ENCODE results near the gene FILIP1.

The FILIP1 gene

GRCh38 chr6:75337835-75338580, 155.6 kb downstream of the FILIP1 start:
- TF ChIP-seq CTCF (IDR thresholded peaks at IDR 0.05; ENCODE audit: low read depth, low read length): no peak
- no peak overlapping the region for H3K4me3 ChIP-seq (ENCODE audit: low read depth, low read length)

GRCh38 chr6:75334266-75335040, 159.1 kb downstream of the FILIP1 start:
- H3K4me3 ChIP-seq (ENCODE audit: low read depth, low read length): peak overlapping the region; percentile 30
- no peak for TF ChIP-seq CTCF (IDR thresholded peaks at IDR 0.05; ENCODE audit: low read depth, low read length)

- TF ChIP-seq CTCF (IDR thresholded peaks at IDR 0.05; ENCODE audit: low read depth, low read length): no peak
- H3K4me3 ChIP-seq (ENCODE audit: low read depth, low read length): no peak overlapping the region
These were observed 159.9 kb downstream of the FILIP1 start for GRCh38 chr6:75333676-75334200.

GRCh38 chr6:75331151-75331550, 162.4 kb downstream of the FILIP1 start:
- TF ChIP-seq CTCF (IDR thresholded peaks at IDR 0.05; ENCODE audit: low read depth, low read length): no peak
- no peak overlapping the region for H3K4me3 ChIP-seq (ENCODE audit: low read depth, low read length)

GRCh38 chr6:75329703-75330102, 163.9 kb downstream of the FILIP1 start:
- no peak overlapping the region for H3K4me3 ChIP-seq (ENCODE audit: low read depth, low read length)
- no peak for TF ChIP-seq CTCF (IDR thresholded peaks at IDR 0.05; ENCODE audit: low read depth, low read length)

- no peak for TF ChIP-seq CTCF (IDR thresholded peaks at IDR 0.05; ENCODE audit: low read depth, low read length)
- no peak overlapping the region for H3K4me3 ChIP-seq (ENCODE audit: low read depth, low read length)
These were observed 165.8 kb downstream of the FILIP1 start for GRCh38 chr6:75327807-75328206.
